ENCODE results near the gene AP2B1.

The AP2B1 gene

DNA sequence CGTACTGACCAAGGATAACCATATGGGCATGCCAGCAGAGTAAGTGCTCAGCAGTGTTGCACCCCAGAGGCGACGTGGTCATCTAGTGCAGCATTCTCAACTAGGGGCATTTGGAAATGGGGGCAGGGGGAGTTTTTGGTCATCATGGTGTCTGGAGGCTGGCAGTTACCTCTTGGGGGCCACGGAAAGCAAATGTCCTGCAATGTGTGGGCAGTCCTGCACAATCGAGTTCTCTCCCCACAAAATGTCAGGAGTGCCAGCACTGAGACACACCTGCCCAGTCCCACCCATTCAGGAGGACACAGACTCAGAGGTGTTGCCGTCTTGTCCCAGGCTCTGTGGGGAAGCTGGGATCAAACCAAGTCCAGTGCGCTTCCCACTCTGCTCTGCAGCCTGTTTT is 147.3 kb downstream of the AP2B1 start:
- Histone ChIP-seq H3K27ac (ENCODE audit: low read length) (no peak overlapping the region), H3K36me3 (ENCODE audit: insufficient read depth, low read depth, low read length) (no peaks in the 10 kb centered on the region), H3K27me3 (ENCODE audit: insufficient read depth, low read length) (peaks cover 35% of the 10 kb centered on the region), H3K4me3 (ENCODE audit: low read length) (no peak overlapping the region), H3K9ac (ENCODE audit: low read depth, low read length) (no peak overlapping the region), H3K4me1 (ENCODE audit: insufficient read depth, low read length) (peaks cover 21% of the 10 kb centered on the region), H3K9me3 (ENCODE audit: insufficient read depth, low read depth, low read length) (no peaks in the 10 kb centered on the region)

- peaks cover 43% of the 10 kb centered on the region for H3K27me3 ChIP-seq (ENCODE audit: insufficient read depth, low read length)
- H3K4me3 ChIP-seq (ENCODE audit: low read length) = no peak overlapping the region
Measured at GRCh38 chr17:35735036-35735805, 148.1 kb downstream of the AP2B1 start.

GRCh38 chr17:35736236-35736635 is 149.1 kb downstream of the AP2B1 start:
- H3K4me1 ChIP-seq (ENCODE audit: insufficient read depth, low read length) = peaks cover 7% of the 10 kb centered on the region
- H3K9ac ChIP-seq (ENCODE audit: low read depth, low read length) = no peak overlapping the region
- H3K4me3 ChIP-seq (ENCODE audit: low read length) = no peak overlapping the region
- H3K27ac ChIP-seq (ENCODE audit: low read length) = no peak overlapping the region
- no peaks in the 10 kb centered on the region for H3K36me3 ChIP-seq (ENCODE audit: insufficient read depth, low read depth, low read length)
- H3K9me3 ChIP-seq (ENCODE audit: insufficient read depth, low read depth, low read length) = peaks cover 8% of the 10 kb centered on the region; the same call in 1 of the 2 replicates
- H3K27me3 ChIP-seq (ENCODE audit: insufficient read depth, low read length) = peaks cover 44% of the 10 kb centered on the region

More at GRCh38 chr17:35735036-35735805, 148.1 kb downstream of the AP2B1 start:
- Histone ChIP-seq H3K27ac (ENCODE audit: low read length) (no peak overlapping the region), H3K36me3 (ENCODE audit: insufficient read depth, low read depth, low read length) (no peaks in the 10 kb centered on the region), H3K4me1 (ENCODE audit: insufficient read depth, low read length) (peaks cover 15% of the 10 kb centered on the region), H3K9ac (ENCODE audit: low read depth, low read length) (no peak overlapping the region), H3K9me3 (ENCODE audit: insufficient read depth, low read depth, low read length) (0 out of 2 replicates have a peak, but pooled peaks cover under 1% of the 10 kb centered on the region)

- H3K27me3 ChIP-seq (ENCODE audit: insufficient read depth, low read length) = peaks cover 59% of the 10 kb centered on the region
- H3K9ac ChIP-seq (ENCODE audit: low read depth, low read length) = no peak overlapping the region
- H3K9me3 ChIP-seq (ENCODE audit: insufficient read depth, low read depth, low read length) = peaks cover 8% of the 10 kb centered on the region; the same call in 1 of the 2 replicates
- no peak overlapping the region for H3K27ac ChIP-seq (ENCODE audit: low read length)
- no peaks in the 10 kb centered on the region for H3K36me3 ChIP-seq (ENCODE audit: insufficient read depth, low read depth, low read length)
- H3K4me1 ChIP-seq (ENCODE audit: insufficient read depth, low read length) = no peaks in the 10 kb centered on the region
- no peak overlapping the region for H3K4me3 ChIP-seq (ENCODE audit: low read length)
Measured at GRCh38 chr17:35738519-35739133, 151.5 kb downstream of the AP2B1 start.

DNA sequence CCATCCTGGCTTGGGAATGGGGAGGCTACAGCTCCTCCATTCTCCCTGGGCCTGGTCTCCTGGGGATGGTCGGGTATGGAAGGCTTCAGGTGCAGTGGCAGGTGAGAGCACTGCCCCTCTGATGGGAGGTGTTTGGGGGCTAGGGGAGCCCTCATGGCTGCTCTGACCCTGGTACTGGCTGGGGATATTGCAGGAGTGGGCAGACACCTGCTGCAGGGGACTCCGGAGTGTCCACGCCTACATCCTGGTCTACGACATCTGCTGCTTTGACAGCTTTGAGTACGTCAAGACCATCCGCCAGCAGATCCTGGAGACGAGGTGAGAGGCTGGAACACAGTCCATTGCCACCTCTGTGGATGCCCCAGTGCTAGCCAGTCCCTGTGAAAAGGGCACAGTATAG is 153.1 kb downstream of the AP2B1 start:
- Histone ChIP-seq H3K9me3 (ENCODE audit: insufficient read depth, low read depth, low read length) (peaks cover 8% of the 10 kb centered on the region; the same call in 1 of the 2 replicates), H3K27ac (ENCODE audit: low read length) (no peak overlapping the region), H3K27me3 (ENCODE audit: insufficient read depth, low read length) (peaks cover 63% of the 10 kb centered on the region), H3K9ac (ENCODE audit: low read depth, low read length) (no peak overlapping the region), H3K4me3 (ENCODE audit: low read length) (no peak overlapping the region), H3K4me1 (ENCODE audit: insufficient read depth, low read length) (no peaks in the 10 kb centered on the region), H3K36me3 (ENCODE audit: insufficient read depth, low read depth, low read length) (no peaks in the 10 kb centered on the region)

GRCh38 chr17:35740997-35741931 is 154.1 kb downstream of the AP2B1 start:
- Histone ChIP-seq H3K4me1 (ENCODE audit: insufficient read depth, low read length) (no peaks in the 10 kb centered on the region), H3K9me3 (ENCODE audit: insufficient read depth, low read depth, low read length) (peaks cover 8% of the 10 kb centered on the region; the same call in 1 of the 2 replicates), H3K27ac (ENCODE audit: low read length) (no peak overlapping the region), H3K36me3 (ENCODE audit: insufficient read depth, low read depth, low read length) (no peaks in the 10 kb centered on the region), H3K27me3 (ENCODE audit: insufficient read depth, low read length) (peaks cover 63% of the 10 kb centered on the region), H3K9ac (ENCODE audit: low read depth, low read length) (no peak overlapping the region; the same call in 1 of the 2 replicates), H3K4me3 (ENCODE audit: low read length) (peak overlapping the region; percentile 56)

DNA sequence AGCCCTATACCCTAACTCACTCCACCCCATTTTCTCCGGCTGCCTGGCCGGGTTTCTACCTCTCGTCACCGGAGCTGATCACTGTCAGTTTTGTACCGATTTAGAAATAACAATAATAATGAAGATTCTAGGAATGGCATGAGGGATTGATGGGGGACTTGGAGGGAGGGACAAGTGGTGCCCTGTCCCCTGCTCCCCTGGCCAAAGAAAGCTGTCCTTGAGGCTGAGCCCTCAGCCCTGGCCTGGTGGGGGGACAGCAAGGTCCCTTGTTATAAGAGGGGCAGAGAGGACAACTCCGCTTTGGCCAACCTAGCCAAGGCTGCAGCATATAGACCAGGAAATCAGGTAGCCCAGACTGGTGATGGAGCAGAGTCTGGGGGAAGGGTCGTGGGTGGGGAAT is 155.4 kb downstream of the AP2B1 start:
- Histone ChIP-seq H3K4me1 (ENCODE audit: insufficient read depth, low read length) (no peaks in the 10 kb centered on the region), H3K4me3 (ENCODE audit: low read length) (no peak overlapping the region), H3K9ac (ENCODE audit: low read depth, low read length) (no peak overlapping the region), H3K36me3 (ENCODE audit: insufficient read depth, low read depth, low read length) (no peaks in the 10 kb centered on the region), H3K27ac (ENCODE audit: low read length) (no peak overlapping the region), H3K9me3 (ENCODE audit: insufficient read depth, low read depth, low read length) (peaks cover 8% of the 10 kb centered on the region; the same call in 1 of the 2 replicates), H3K27me3 (ENCODE audit: insufficient read depth, low read length) (peaks cover 63% of the 10 kb centered on the region)

DNA sequence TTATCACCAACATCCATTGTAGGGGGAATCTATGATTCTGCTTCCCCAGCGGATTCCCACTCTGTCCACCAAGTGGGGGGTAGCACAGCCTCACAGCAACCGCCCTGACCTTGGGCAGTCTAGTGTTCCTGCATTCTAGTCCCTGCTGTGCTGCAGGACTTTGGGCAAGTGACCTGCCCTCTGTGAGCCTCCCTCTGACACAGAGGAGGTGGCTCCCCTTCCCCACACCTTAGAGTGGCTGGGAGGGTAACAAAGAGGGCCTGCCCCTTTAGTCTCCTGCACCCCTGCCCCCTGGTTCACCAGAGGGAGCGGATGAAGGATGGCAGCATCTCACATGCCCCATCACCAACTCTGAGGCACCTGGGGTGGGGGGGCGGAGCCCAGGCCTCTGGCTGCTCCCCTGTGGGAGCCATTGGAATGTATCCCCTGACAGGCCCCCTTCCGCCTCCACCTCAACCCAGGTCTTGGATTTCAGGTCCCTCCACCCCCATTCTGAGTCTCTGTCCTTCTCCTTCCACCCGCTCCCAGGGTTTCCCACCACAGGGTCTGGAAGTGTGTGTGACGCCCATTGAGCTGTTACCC is 155.9 kb downstream of the AP2B1 start:
- Histone ChIP-seq H3K27ac (ENCODE audit: low read length) (no peak overlapping the region), H3K9me3 (ENCODE audit: insufficient read depth, low read depth, low read length) (peaks cover 8% of the 10 kb centered on the region; the same call in 1 of the 2 replicates), H3K27me3 (ENCODE audit: insufficient read depth, low read length) (peaks cover 61% of the 10 kb centered on the region), H3K9ac (ENCODE audit: low read depth, low read length) (no peak overlapping the region), H3K4me1 (ENCODE audit: insufficient read depth, low read length) (no peaks in the 10 kb centered on the region), H3K4me3 (ENCODE audit: low read length) (no peak overlapping the region), H3K36me3 (ENCODE audit: insufficient read depth, low read depth, low read length) (no peaks in the 10 kb centered on the region)

DNA sequence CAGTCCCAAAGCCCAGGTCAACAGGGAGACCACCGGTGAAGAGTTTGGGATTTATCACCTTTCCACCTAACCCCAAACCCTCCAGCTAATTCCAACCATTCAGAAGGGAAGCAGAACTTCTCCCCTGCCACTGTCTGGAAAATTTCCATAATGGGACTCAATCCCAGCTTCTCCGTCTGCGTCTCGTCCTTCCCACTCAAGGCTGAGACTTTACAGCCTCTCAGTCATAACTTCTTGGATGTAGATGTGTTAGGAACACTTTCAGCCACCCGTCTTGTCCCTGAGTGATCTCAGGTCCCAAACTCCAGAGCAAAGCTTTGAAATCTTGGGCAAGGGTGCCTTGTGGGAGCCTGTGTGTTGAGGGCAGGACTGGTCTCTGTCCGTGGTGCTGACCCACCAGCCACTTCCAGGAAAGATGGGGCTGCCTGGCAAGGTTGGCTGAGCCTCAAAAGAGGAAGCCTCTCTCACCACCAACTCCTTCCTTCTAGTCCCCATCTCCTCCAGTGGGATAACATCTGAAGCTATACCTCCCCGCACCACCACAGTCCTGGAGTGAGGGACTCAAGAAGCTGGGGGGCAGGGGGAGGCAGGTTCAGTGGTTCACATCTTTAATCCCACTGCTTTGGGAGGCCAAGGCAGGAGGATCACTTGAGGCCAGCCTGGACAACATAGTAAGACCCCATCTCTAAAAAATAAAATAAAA is 156.7 kb downstream of the AP2B1 start:
- H3K9me3 ChIP-seq (ENCODE audit: insufficient read depth, low read depth, low read length) = peaks cover 8% of the 10 kb centered on the region; the same call in 1 of the 2 replicates

DNA sequence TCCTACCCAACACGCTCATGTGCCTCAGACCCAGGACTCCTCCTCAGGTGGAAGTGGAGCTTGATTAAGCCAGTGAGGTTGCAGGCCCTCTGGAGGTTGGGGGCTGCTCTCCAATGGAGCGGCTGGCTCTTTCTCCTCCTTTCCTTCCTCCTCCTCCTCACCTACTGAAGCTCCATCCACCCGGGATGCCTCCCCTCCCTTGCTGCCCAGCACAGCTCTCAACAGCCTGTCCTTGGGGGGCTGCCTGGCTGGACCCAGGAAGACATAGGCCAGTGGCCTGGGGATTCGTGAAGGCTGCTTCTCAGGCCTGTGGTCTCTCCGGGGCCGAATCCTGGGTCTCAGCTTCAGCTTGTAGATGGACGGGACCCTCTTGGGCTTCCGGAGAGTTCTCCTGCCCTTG is 157.7 kb downstream of the AP2B1 start:
- Histone ChIP-seq H3K27ac (ENCODE audit: low read length) (no peak overlapping the region), H3K4me3 (ENCODE audit: low read length) (no peak overlapping the region), H3K9me3 (ENCODE audit: insufficient read depth, low read depth, low read length) (peaks cover 8% of the 10 kb centered on the region; the same call in 1 of the 2 replicates), H3K27me3 (ENCODE audit: insufficient read depth, low read length) (peaks cover 59% of the 10 kb centered on the region), H3K4me1 (ENCODE audit: insufficient read depth, low read length) (no peaks in the 10 kb centered on the region), H3K9ac (ENCODE audit: low read depth, low read length) (no peak overlapping the region), H3K36me3 (ENCODE audit: insufficient read depth, low read depth, low read length) (no peaks in the 10 kb centered on the region)

More for the DNA sequence above, 156.7 kb downstream of the AP2B1 start:
- Histone ChIP-seq H3K9ac (ENCODE audit: low read depth, low read length) (no peak overlapping the region), H3K4me3 (ENCODE audit: low read length) (no peak overlapping the region), H3K27ac (ENCODE audit: low read length) (no peak overlapping the region), H3K4me1 (ENCODE audit: insufficient read depth, low read length) (no peaks in the 10 kb centered on the region), H3K27me3 (ENCODE audit: insufficient read depth, low read length) (peaks cover 59% of the 10 kb centered on the region), H3K36me3 (ENCODE audit: insufficient read depth, low read depth, low read length) (no peaks in the 10 kb centered on the region)

All from iPS-20b (cell line).